HEK293 (cell line): ENCODE results near the gene R3HDM4.
A peak's percentile ranks its signal among the peaks of the same experiment; 100 is the strongest.

Experiments used
- CTCF ChIA-PET: fragments of 350-600 bp; formaldehyde crosslinking; extraction: SDS; loops from one replicate; lab custom pipeline; 2021; ENCODE audit warnings: antibody characterized with exemption; lab: Yijun Ruan, JAX
- POLR2A ChIA-PET: fragments of 300-600 bp; formaldehyde crosslinking; extraction: SDS; loops from one replicate; lab custom pipeline; 2020; ENCODE audit warnings: antibody characterized with exemption, inconsistent platforms; lab: Yijun Ruan, JAX
- H3K27ac ChIP-seq: fragments of 200-500 bp; sonication (Bioruptor generic); 2 replicates; pipeline ENCODE4 v1.5.1; 2014; ENCODE audit warnings: low read depth, low read length, control low read depth, inconsistent platforms; ENCODE audit errors: extremely low read depth
- H3K36me3 ChIP-seq, 2 experiments: fragments of 200-500 bp in 1 of 2; sonication (Bioruptor generic) in 1 of 2; 1 replicate in 1 of 2; 2 replicates in 1 of 2; pipeline ENCODE4 v1.5.1; 2014 to 2017; ENCODE audit warnings: inconsistent platforms in 2 of 2, low read length in 2 of 2; ENCODE audit not compliant: control insufficient read depth in 2 of 2, insufficient read depth in 1 of 2
- H3K4me1 ChIP-seq: fragments of 200-500 bp; sonication (Bioruptor generic); 2 replicates; pipeline ENCODE4 v1.5.1; 2014; ENCODE audit warnings: mild to moderate bottlenecking, low read length, inconsistent platforms; ENCODE audit not compliant: control insufficient read depth, insufficient read depth
- H3K4me3 ChIP-seq: 2 replicates; pipeline ENCODE4 v1.5.1; 2011; ENCODE audit warnings: low read depth, mild to moderate bottlenecking, control low read depth, low read length, moderate library complexity
- H3K9me3 ChIP-seq: fragments of 200-500 bp; sonication (Bioruptor generic); 2 replicates; pipeline ENCODE4 v1.5.1; 2014; ENCODE audit warnings: low read depth, low read length, inconsistent platforms; ENCODE audit not compliant: control insufficient read depth, insufficient read depth
- HOXC10 ChIP-seq: sonication (generic); formaldehyde crosslinking; IDR thresholded peaks from 2 replicates; pipeline ENCODE4 v1.8.1; 2023; ENCODE audit warnings: mild to moderate bottlenecking, missing genetic modification reagents
- KLF10 ChIP-seq: fragments of 450-650 bp; IDR thresholded peaks from 2 replicates; pipeline ENCODE4 v1.5.1; 2018; ENCODE audit warnings: missing biosample characterization, mild to moderate bottlenecking, missing genetic modification characterization
- SP3 ChIP-seq: fragments of 450-650 bp; formaldehyde crosslinking; IDR thresholded peaks from 2 replicates; pipeline ENCODE4 v1.5.1; 2016; ENCODE audit warnings: missing biosample characterization, missing genetic modification characterization
- SP7 ChIP-seq: fragments of 450-650 bp; formaldehyde crosslinking; IDR thresholded peaks from 2 replicates; pipeline ENCODE4 v1.5.1; 2016; ENCODE audit warnings: missing biosample characterization, missing genetic modification characterization
- TRIM28 ChIP-seq: IDR thresholded peaks from 2 replicates; pipeline ENCODE4 v1.6.1; 2011; ENCODE audit warnings: low read length, control low read depth, borderline replicate concordance
- ZIC2 ChIP-seq: fragments of 450-650 bp; formaldehyde crosslinking; IDR thresholded peaks from 2 replicates; pipeline ENCODE4 v1.5.1; 2016; ENCODE audit warnings: missing biosample characterization, missing genetic modification characterization
- ZNF248 ChIP-seq: fragments of 450-650 bp; formaldehyde crosslinking; IDR thresholded peaks from 2 replicates; pipeline ENCODE4 v1.5.1; 2017; ENCODE audit warnings: missing biosample characterization, missing genetic modification characterization
- ZNF416 ChIP-seq: fragments of 450-650 bp; formaldehyde crosslinking; IDR thresholded peaks from 2 replicates; pipeline ENCODE4 v1.5.1; 2016; ENCODE audit warnings: missing biosample characterization, missing genetic modification characterization
- ZNF629 ChIP-seq: fragments of 450-650 bp; formaldehyde crosslinking; IDR thresholded peaks from 2 replicates; pipeline ENCODE4 v1.5.1; 2017; ENCODE audit warnings: missing biosample characterization, missing genetic modification characterization
- ZNF660 ChIP-seq: fragments of 450-650 bp; IDR thresholded peaks from 2 replicates; pipeline ENCODE4 v1.5.1; 2018; ENCODE audit warnings: missing biosample characterization, mild to moderate bottlenecking, missing genetic modification characterization
- ZNF664 ChIP-seq: fragments of 450-650 bp; formaldehyde crosslinking; IDR thresholded peaks from 2 replicates; pipeline ENCODE4 v1.5.1; 2016; ENCODE audit warnings: missing biosample characterization, missing genetic modification characterization
- ZNF670 ChIP-seq: fragments of 450-650 bp; formaldehyde crosslinking; IDR thresholded peaks from 2 replicates; pipeline ENCODE4 v1.5.1; 2016; ENCODE audit warnings: missing biosample characterization, missing genetic modification characterization, low read depth
- TF ChIP-seq, protein P1 (sequence below): fragments of 450-650 bp; formaldehyde crosslinking; IDR thresholded peaks from 2 replicates; pipeline ENCODE4 v1.5.1; 2016; ENCODE audit warnings: missing biosample characterization, missing genetic modification characterization
- TF ChIP-seq, protein P2 (sequence below): fragments of 450-650 bp; formaldehyde crosslinking; IDR thresholded peaks from 2 replicates; pipeline ENCODE4 v1.5.1; 2016; ENCODE audit warnings: missing biosample characterization, missing genetic modification characterization
- TF ChIP-seq, protein P3 (sequence below): fragments of 450-650 bp; formaldehyde crosslinking; conservative IDR thresholded peaks from 2 replicates; pipeline ENCODE4 v1.5.1; 2016; ENCODE audit warnings: low read depth, missing biosample characterization, missing genetic modification characterization
- TF ChIP-seq, protein P4 (sequence below): fragments of 450-650 bp; formaldehyde crosslinking; IDR thresholded peaks from 2 replicates; pipeline ENCODE4 v1.5.1; 2016; ENCODE audit warnings: missing biosample characterization, missing genetic modification characterization
- TF ChIP-seq, protein P5 (sequence below): fragments of 450-650 bp; formaldehyde crosslinking; IDR thresholded peaks from 2 replicates; pipeline ENCODE4 v1.5.1; 2016; ENCODE audit warnings: missing biosample characterization, missing genetic modification characterization, low read depth
- TF ChIP-seq, protein P6 (sequence below): fragments of 450-650 bp; formaldehyde crosslinking; IDR thresholded peaks from 2 replicates; pipeline ENCODE4 v1.5.1; 2016; ENCODE audit warnings: missing biosample characterization, missing genetic modification characterization

R3HDM4 gene

DNA sequence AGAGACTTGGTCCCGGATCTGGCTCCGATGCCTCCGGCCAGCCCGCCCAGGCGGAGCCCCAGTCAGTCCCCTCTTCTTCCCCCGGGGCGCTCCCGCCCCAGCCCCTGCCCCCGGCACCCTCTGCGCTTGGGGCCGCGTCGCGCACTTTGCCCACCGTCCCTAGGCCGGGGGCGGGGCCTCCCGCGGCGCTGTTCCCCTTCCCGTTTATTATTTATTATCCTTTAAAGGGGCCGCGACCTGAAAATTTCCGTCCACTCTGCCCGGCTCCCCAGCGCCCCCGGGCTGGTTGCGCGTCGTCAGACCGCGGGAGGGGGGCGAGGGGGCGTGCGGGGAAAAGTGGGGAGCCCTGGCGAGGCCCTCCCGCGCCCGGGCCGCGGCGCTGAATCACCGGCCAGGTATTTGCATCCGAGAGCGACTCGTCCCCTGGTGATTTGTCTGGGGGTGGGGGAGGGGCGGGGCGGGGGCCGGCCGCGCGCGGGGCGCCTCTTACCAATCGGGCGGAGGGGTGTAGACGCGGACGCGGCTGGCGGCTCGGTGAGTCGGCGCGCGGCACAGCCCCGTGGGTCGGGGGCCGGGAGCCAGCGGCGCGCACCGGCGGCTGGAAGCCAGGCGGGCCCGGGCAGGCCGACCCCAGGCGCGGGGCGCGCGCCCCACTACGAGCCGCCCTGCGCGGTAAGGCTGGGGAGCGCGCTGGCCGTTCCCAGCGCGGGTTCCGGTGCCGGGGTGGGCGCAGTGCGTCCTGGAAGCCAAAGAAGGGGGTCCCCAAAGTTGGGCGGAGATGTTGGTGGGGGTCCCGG lies 12.7 kb upstream of the R3HDM4 start, which contains the start of gene ARID3A (continued):
- TF ChIP-seq, protein P1, sequence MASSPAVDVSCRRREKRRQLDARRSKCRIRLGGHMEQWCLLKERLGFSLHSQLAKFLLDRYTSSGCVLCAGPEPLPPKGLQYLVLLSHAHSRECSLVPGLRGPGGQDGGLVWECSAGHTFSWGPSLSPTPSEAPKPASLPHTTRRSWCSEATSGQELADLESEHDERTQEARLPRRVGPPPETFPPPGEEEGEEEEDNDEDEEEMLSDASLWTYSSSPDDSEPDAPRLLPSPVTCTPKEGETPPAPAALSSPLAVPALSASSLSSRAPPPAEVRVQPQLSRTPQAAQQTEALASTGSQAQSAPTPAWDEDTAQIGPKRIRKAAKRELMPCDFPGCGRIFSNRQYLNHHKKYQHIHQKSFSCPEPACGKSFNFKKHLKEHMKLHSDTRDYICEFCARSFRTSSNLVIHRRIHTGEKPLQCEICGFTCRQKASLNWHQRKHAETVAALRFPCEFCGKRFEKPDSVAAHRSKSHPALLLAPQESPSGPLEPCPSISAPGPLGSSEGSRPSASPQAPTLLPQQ (tag by site-specific recombination) = peak; percentile 51
- peak; percentile 71 for TF ChIP-seq SP3 (tag by site-specific recombination)
- TF ChIP-seq, protein P2, sequence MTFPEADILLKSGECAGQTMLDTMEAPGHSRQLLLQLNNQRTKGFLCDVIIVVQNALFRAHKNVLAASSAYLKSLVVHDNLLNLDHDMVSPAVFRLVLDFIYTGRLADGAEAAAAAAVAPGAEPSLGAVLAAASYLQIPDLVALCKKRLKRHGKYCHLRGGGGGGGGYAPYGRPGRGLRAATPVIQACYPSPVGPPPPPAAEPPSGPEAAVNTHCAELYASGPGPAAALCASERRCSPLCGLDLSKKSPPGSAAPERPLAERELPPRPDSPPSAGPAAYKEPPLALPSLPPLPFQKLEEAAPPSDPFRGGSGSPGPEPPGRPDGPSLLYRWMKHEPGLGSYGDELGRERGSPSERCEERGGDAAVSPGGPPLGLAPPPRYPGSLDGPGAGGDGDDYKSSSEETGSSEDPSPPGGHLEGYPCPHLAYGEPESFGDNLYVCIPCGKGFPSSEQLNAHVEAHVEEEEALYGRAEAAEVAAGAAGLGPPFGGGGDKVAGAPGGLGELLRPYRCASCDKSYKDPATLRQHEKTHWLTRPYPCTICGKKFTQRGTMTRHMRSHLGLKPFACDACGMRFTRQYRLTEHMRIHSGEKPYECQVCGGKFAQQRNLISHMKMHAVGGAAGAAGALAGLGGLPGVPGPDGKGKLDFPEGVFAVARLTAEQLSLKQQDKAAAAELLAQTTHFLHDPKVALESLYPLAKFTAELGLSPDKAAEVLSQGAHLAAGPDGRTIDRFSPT (tag by site-specific recombination) = no peak
- no peak for TF ChIP-seq ZNF670 (tag by site-specific recombination)
- peak; percentile 91 for TF ChIP-seq KLF10 (tag by site-specific recombination)
- no peak for TF ChIP-seq TRIM28
- TF ChIP-seq, protein P3, sequence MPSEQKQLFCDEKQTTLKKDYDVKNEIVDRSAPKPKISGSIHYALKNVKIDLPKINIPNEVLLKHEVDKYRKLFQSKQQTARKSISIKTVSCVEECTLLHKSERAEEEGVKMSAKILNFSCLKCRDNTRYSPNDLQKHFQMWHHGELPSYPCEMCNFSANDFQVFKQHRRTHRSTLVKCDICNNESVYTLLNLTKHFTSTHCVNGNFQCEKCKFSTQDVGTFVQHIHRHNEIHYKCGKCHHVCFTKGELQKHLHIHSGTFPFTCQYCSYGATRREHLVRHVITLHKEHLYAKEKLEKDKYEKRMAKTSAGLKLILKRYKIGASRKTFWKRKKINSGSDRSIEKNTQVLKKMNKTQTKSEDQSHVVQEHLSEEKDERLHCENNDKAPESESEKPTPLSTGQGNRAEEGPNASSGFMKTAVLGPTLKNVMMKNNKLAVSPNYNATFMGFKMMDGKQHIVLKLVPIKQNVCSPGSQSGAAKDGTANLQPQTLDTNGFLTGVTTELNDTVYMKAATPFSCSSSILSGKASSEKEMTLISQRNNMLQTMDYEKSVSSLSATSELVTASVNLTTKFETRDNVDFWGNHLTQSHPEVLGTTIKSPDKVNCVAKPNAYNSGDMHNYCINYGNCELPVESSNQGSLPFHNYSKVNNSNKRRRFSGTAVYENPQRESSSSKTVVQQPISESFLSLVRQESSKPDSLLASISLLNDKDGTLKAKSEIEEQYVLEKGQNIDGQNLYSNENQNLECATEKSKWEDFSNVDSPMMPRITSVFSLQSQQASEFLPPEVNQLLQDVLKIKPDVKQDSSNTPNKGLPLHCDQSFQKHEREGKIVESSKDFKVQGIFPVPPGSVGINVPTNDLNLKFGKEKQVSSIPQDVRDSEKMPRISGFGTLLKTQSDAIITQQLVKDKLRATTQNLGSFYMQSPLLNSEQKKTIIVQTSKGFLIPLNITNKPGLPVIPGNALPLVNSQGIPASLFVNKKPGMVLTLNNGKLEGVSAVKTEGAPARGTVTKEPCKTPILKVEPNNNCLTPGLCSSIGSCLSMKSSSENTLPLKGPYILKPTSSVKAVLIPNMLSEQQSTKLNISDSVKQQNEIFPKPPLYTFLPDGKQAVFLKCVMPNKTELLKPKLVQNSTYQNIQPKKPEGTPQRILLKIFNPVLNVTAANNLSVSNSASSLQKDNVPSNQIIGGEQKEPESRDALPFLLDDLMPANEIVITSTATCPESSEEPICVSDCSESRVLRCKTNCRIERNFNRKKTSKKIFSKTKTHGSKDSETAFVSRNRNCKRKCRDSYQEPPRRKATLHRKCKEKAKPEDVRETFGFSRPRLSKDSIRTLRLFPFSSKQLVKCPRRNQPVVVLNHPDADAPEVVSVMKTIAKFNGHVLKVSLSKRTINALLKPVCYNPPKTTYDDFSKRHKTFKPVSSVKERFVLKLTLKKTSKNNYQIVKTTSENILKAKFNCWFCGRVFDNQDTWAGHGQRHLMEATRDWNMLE (tag by site-specific recombination) = no peak
- TF ChIP-seq ZNF660 (tag by site-specific recombination) = no peak; the same call in 1 of the 2 replicates
- no peak for TF ChIP-seq HOXC10 (CRISPR knock-in tag)
- TF ChIP-seq ZNF416 = no peak
- 0 out of 2 replicates have a peak, but pooled peaks have one; percentile 23 for TF ChIP-seq ZIC2 (tag by site-specific recombination)
- peak; percentile 36; the same call in 1 of the 2 replicates for TF ChIP-seq SP7 (tag by site-specific recombination)
- TF ChIP-seq, protein P4, sequence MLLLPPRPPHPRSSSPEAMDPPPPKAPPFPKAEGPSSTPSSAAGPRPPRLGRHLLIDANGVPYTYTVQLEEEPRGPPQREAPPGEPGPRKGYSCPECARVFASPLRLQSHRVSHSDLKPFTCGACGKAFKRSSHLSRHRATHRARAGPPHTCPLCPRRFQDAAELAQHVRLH (tag by site-specific recombination) = 0 out of 2 replicates have a peak, but pooled peaks have one; percentile 4

DNA sequence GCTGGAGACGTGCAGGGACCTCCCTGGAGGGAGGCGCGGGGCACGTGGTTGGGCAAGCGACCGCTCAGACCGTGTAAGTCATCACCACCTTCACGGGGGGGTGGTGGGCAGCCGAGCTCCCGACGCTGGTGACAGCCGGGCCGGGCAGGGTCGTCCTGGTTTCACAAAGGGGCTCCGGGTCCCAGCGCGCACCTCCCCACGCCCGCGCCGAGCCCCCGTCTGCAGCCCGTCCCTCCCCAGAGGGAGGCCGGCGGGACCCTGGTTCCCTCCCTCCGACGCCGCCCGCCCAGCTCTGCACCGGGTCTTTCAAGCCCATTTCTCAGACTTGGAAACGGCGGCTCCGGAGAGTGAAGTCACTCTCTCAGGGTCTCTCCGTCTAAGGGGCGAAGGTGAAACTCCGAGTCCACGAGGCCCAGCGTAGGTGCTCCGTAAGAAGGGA lies 12.1 kb upstream of the R3HDM4 start:
- CTCF ChIA-PET = interaction anchor here (1.2 to 5.8 kb wide), 2 partner anchors 46 to 58 kb away, joined by 3 to 116 read pairs; partner anchors contain the start of gene WDR18
- TF ChIP-seq, protein P5, sequence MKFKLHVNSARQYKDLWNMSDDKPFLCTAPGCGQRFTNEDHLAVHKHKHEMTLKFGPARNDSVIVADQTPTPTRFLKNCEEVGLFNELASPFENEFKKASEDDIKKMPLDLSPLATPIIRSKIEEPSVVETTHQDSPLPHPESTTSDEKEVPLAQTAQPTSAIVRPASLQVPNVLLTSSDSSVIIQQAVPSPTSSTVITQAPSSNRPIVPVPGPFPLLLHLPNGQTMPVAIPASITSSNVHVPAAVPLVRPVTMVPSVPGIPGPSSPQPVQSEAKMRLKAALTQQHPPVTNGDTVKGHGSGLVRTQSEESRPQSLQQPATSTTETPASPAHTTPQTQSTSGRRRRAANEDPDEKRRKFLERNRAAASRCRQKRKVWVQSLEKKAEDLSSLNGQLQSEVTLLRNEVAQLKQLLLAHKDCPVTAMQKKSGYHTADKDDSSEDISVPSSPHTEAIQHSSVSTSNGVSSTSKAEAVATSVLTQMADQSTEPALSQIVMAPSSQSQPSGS = peak; percentile 62; the same call in 1 of the 2 replicates
- TF ChIP-seq ZNF664 (tag by site-specific recombination) (no peak), ZNF248 (tag by site-specific recombination) (no peak), ZNF629 (tag by site-specific recombination) (peak; percentile 46)
- TF ChIP-seq, protein P6, sequence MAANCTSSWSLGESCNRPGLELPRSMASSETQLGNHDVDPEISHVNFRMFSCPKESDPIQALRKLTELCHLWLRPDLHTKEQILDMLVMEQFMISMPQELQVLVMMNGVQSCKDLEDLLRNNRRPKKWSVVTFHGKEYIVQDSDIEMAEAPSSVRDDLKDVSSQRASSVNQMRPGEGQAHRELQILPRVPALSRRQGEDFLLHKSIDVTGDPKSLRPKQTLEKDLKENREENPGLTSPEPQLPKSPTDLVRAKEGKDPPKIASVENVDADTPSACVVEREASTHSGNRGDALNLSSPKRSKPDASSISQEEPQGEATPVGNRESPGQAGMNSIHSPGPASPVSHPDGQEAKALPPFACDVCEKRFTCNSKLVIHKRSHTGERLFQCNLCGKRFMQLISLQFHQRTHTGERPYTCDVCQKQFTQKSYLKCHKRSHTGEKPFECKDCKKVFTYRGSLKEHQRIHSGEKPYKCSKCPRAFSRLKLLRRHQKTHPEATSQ (tag by site-specific recombination) = peak; percentile 47; the same call in 1 of the 2 replicates

More for the DNA sequence above, 12.1 kb upstream of the R3HDM4 start:
- Histone ChIP-seq H3K36me3 (peaks cover 0 to 13% of the 10 kb centered on the region in 2 experiments; a peak in 1 of 3 replicates), H3K9me3 (no peaks in the 10 kb centered on the region), H3K27ac (peak overlapping the region; percentile 72), H3K4me3 (peak overlapping the region; percentile 83), H3K4me1 (no peaks in the 10 kb centered on the region; the same call in 1 of the 2 replicates)
- POLR2A ChIA-PET = interaction anchor here (0.6 to 0.8 kb wide), 2 partner anchors 27 to 59 kb away, joined by 3 read pairs; partner anchors contain the start of gene WDR18
